Gastrocnemius medialis (tissue), 4 donors: Measurements from ENCODE around the gene CFAP20.

Experiments
- POLR2A ChIP-seq, 2 donors: fragments of 450-650 bp; IDR thresholded peaks; one replicate each; pipeline ENCODE4 v1.6.1; 2017; ENCODE audit warnings: antibody characterized with exemption in 2 of 2, mild to moderate bottlenecking in 2 of 2, moderate library complexity in 2 of 2
- TF ChIP-seq, protein P1 (sequence below), 5 experiments: fragments of 450-650 bp in 3 of 5; fragments of 200-600 bp in 2 of 5; sonication (generic) in 2 of 5; IDR thresholded peaks in 4 of 5; conservative IDR thresholded peaks in 1 of 5; 1 replicate in 4 of 5; 2 replicates in 1 of 5; pipeline ENCODE4 v1.5.1; 2016 to 2019; ENCODE audit warnings: antibody characterized with exemption in 5 of 5, mild to moderate bottlenecking in 3 of 5, moderate library complexity in 3 of 5

DNA sequence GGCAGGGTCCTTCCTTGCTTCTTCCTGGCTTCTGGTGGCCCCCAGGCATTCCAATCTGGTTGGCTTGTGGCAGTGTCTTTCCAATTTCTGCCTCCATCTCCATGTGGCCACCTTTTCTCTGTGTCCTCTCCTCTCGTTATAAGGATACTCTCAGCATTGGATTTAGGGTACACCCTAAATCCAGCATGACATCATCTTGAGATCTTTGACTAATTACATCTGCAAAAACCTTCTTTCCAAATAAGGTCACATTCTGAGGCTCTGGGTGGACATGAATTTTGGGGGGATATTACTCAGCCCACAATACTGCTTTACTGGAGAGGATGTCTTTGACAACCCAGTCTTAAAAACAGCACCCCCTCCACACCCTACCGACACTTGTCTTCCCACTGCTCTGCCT, 18.9 kb upstream of the CFAP20 start:
- TF ChIP-seq, protein P1, sequence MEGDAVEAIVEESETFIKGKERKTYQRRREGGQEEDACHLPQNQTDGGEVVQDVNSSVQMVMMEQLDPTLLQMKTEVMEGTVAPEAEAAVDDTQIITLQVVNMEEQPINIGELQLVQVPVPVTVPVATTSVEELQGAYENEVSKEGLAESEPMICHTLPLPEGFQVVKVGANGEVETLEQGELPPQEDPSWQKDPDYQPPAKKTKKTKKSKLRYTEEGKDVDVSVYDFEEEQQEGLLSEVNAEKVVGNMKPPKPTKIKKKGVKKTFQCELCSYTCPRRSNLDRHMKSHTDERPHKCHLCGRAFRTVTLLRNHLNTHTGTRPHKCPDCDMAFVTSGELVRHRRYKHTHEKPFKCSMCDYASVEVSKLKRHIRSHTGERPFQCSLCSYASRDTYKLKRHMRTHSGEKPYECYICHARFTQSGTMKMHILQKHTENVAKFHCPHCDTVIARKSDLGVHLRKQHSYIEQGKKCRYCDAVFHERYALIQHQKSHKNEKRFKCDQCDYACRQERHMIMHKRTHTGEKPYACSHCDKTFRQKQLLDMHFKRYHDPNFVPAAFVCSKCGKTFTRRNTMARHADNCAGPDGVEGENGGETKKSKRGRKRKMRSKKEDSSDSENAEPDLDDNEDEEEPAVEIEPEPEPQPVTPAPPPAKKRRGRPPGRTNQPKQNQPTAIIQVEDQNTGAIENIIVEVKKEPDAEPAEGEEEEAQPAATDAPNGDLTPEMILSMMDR (IDR thresholded peaks at IDR 0.05 in 4 of 5, conservative IDR thresholded peaks at IDR 0.05 in 1 of 5) = no peak
- no peak for TF ChIP-seq POLR2A (IDR thresholded peaks at IDR 0.05)
